Effector CD4-positive, alpha-beta T cell (primary cell): Measurements from ENCODE around the gene CEACAM5. TPM values are rescaled to one million over a fixed set of nuclear protein-coding genes. Genes with fewer than 3 reads are reported as not detected.

Experiments used
- DNase-seq: peaks from one replicate; pipeline ENCODE4 v3.0.0-alpha.2; 2020
- total RNA-seq: gene quantifications from one replicate; lab custom pipeline; 2026; lab: John Stamatoyannopoulos, UW

The CEACAM5 gene
- not detected for total RNA-seq

DNA sequence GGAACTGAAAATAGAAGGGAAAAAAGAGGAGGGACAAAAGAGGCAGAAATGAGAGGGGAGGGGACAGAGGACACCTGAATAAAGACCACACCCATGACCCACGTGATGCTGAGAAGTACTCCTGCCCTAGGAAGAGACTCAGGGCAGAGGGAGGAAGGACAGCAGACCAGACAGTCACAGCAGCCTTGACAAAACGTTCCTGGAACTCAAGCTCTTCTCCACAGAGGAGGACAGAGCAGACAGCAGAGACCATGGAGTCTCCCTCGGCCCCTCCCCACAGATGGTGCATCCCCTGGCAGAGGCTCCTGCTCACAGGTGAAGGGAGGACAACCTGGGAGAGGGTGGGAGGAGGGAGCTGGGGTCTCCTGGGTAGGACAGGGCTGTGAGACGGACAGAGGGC, at the start of gene CEACAM5:
CEACAM5 (plus strand) TSS at position 146 of the 400 bp plus-strand sequence; CDS start at position 252, 106 bp downstream.
- DNase-seq: no peak

DNA sequence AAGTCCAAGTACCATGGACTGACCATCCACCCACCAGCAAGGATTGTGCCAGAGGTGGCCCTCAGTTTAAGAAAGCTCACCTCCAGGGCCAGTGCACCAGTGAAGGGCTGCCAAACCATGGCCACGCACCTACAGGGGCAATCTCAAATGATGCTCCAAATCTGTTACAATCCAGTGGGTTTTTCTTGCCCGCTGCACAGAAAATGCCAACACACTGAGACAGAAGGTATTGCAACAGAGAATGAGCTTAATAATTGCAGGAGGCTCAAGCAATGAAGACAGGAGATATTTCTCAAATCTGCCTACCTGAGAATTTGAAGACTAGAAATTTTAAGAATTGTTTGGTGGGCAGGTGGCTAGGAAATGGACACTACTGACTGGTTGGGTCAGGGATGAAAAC, 42.4 kb upstream of the CEACAM5 start:
- DNase-seq: no peak

DNA sequence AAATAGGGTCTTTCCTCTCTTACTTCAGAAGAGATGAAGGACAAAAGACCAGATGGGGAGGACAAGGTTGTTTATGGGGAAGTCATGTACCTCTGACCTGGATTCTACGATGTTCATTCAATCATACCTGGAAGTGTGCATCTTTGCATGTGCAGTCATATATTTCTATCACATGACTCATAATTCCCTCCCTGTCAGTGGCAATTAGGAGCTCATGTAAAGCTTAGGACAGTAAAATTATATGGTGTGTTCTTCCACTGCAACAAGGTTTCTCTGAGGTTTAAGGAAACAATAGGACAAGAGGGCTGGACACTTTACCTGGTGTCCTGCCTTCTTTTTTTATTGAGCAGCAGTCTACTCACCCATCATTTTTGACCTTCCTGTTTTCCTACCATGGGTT, 40.1 kb upstream of the CEACAM5 start:
- no peak for DNase-seq

DNA sequence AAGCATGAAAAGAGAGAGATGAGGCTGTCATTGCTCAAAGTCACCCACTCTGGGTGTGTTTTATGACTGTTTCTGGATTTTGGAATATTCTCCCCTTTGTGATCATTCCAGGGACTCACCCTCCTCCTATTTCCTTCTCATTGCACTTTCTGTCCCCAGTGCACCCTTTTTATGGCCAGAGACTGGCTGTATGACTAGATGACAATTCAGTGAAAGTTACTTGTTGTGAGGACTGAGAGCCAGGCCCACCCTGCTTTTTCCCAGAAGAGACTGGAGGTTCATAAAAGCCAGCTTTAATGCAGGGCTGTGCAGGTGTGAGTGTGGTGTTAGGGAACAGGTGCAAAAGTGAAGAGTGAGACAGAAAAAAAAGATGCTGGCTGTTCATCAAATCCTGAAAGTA, 37.7 kb upstream of the CEACAM5 start:
- no peak for DNase-seq

DNA sequence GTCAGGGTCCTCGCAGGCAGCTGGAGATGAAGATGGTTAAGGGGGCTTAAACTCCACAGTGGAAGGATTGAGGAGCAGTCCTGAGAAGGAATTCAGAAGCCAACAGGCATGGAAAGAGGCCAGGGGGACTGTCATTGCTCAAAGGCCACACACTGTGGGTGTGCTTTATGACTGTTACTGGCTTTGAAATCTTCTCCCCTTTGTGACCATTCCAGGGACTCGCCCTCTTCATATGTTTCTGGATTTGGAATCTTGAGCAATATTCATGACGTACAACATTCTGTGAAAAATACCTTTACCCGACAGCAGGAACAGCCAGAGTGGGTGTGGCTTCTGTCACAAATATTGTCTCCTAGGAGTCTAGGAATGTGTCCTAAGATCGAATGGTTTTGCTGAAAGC, 36.9 kb upstream of the CEACAM5 start:
- DNase-seq: no peak

DNA sequence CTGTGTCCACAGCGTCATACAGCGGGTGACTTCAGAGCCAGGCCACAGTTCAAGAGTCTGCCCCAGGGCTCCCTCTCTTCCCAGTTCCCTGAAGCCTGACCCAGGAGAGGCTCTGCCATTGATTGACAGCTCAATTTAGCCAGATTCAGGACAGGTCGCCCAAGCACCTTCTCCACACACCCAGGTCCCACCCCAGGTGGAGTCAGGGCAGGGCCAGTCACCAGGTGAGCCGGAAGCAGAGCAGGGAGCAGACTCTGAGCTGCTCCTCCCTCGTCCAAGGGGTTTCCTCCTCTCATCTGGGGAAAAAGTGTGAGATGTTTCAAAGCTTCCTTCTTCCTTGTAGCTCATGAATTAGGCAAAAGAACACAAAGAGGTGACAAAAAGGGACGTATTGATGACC, 26.0 kb upstream of the CEACAM5 start:
- DNase-seq: no peak

DNA sequence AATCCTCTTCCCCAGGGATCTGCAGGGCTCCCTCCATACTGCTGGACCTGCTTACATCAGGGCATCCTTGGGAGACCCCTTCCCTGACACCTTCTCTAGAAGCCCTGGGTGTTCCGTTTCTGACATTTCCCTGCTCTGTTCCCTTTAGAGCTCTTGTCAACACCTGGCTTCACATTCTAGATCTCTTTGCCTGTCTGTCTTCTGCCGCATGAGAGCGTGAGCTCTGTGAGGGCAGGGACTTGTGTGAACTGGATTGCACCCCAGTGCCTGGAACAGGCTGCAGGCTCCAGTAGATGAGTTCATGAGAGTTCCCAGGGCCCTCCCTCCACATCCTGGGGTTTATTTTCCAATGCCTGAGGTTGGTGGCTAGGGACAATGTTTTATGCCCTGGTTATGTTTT, 21.0 kb upstream of the CEACAM5 start:
- no peak for DNase-seq

DNA sequence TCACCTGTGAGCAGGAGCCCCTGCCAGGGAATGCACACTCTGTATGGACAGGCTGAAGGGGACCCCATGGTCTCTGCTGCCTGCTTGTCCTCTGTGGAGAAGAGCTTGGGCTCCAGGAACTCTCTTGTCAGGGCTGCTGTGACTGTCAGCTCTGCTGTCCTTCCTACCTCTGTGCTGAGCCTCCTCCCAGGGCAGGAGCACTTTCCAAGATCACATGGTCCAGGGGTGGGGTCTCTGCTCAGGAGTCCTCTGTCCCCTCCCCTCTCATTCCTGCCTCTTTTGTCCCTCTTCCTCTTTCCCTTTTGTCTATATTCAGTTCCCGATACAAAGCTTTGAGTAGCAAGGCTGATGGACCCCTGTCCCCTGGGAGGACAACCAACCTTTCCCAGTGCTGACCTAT, 20.3 kb upstream of the CEACAM5 start, which contains the start of gene CEACAM7:
CEACAM7 (minus strand) TSS at position 173 of the 400 bp plus-strand sequence; CDS start at position 68, 105 bp downstream.
- no peak for DNase-seq

DNA sequence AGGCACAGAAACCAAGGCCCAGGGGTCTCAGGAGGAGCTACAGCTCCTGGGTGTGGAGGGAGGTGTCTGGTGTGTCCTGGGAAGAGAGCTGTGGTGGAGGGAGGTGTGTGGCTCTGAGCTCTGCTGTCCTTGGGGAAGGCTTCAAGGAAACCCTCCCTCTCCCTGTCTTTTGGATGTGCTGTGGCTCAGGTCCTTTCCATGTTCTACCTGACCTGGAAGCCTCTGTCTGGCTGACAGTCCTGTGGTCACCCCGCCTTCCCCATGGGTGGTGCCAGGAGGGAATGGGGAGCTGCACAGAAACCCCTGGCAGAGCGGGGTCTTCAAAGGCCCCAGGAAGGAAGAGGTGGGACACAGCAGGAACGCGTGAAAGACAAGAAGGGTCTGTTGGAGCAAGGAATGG, 19.7 kb upstream of the CEACAM5 start:
- no peak for DNase-seq

DNA sequence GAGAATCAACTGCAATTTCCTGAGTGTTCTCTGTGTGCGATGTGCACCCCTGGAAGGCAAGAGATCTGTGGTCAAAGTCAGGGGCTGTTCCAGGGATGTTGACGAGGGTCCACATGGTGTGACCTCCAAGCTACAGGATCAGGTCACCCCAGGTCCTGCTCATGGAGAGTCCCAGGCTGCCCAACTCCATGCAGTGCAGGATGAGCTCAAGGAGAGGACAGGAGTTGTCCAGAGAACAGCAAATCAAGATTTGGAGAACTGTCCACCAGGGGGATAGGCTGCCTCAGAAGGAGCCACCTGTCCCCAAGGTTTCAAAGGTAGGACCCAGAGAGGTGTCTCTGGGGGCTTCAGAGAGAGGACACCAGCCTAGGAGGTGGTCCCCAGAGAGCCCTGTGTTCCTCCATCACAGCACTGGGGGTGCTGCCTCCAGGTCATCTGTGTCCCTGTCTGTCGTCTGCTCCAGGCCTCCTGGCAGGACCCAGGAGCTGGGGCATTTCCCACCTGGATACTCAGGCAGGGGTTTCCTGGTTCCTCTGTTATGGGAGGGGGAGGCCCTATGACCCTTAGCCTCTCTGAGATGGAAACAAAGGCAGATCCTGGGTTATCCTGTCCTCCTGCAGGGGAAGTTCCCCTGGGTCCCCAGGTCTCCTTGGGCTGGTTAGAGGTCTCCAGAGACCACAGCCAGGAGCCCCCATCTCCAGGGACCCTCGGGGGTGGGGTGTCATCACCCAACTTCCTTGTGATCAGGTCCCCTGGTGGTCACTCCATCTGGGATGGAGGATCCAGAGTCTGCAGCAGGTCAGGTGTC, 18.2 kb upstream of the CEACAM5 start:
- no peak for DNase-seq

DNA sequence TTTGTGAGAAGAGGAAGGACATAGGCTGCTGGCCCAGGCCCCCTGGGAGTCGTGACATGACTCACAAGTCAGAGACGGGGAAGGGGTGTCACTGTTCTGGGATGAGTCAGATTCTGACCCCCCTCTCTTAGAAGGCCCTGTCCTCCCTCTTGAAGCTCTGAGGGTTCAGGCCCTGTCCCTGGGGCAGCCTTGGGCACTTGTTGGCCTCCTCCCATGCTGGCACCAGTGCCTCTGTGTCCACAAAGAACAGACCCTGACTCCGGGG, 17.7 kb upstream of the CEACAM5 start:
- DNase-seq: no peak

DNA sequence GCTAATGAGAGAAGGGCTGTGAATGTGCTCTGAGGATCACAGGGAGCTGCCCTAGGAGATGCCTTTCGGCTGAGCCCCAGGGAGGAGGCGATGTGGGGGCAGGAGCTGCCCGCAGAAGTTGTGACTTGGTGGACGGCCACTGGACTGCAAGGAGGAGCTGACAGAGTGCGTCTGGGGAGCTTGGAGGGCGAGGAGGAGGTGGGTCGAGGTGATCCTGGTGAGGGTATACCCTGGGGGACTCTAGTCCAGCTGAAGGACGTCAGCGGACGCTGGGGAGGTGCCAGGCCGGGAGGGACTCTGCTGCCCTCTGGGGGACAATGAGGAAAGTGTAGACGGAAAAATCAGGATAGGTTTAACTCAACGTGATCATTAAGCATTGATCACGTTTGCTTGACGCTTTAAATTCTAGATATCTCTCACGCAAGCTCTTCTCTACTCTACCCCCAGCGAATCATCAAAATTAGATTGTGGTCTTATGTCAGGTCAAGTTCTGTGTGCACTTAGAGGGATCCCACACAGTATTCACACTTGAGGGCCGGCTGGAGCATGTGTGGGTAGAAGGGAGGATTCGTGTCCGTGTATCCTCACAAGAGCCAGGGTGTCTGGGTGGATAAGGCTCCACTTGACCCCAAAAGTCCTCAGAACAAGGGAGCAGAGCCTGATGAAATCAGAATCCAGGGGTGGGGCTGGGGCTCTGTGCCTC, 17.0 kb upstream of the CEACAM5 start:
- DNase-seq: no peak

DNA sequence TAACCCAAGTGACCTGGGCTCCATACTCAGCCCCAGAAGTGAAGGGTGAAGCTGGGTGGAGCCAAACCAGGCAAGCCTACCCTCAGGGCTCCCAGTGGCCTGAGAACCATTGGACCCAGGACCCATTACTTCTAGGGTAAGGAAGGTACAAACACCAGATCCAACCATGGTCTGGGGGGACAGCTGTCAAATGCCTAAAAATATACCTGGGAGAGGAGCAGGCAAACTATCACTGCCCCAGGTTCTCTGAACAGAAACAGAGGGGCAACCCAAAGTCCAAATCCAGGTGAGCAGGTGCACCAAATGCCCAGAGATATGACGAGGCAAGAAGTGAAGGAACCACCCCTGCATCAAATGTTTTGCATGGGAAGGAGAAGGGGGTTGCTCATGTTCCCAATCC, 14.2 kb upstream of the CEACAM5 start:
- no peak for DNase-seq

DNA sequence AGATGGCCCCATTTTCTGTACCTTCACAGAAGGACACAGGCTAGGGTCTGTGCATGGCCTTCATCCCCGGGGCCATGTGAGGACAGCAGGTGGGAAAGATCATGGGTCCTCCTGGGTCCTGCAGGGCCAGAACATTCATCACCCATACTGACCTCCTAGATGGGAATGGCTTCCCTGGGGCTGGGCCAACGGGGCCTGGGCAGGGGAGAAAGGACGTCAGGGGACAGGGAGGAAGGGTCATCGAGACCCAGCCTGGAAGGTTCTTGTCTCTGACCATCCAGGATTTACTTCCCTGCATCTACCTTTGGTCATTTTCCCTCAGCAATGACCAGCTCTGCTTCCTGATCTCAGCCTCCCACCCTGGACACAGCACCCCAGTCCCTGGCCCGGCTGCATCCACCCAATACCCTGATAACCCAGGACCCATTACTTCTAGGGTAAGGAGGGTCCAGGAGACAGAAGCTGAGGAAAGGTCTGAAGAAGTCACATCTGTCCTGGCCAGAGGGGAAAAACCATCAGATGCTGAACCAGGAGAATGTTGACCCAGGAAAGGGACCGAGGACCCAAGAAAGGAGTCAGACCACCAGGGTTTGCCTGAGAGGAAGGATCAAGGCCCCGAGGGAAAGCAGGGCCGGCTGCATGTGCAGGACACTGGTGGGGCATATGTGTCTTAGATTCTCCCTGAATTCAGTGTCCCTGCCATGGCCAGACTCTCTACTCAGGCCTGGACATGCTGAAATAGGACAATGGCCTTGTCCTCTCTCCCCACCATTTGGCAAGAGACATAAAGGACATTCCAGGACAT, 13.4 kb upstream of the CEACAM5 start:
- no peak for DNase-seq

DNA sequence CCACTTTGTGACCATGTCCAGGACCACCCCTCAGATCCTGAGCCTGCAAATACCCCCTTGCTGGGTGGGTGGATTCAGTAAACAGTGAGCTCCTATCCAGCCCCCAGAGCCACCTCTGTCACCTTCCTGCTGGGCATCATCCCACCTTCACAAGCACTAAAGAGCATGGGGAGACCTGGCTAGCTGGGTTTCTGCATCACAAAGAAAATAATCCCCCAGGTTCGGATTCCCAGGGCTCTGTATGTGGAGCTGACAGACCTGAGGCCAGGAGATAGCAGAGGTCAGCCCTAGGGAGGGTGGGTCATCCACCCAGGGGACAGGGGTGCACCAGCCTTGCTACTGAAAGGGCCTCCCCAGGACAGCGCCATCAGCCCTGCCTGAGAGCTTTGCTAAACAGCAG, 12.7 kb upstream of the CEACAM5 start:
- DNase-seq: no peak

DNA sequence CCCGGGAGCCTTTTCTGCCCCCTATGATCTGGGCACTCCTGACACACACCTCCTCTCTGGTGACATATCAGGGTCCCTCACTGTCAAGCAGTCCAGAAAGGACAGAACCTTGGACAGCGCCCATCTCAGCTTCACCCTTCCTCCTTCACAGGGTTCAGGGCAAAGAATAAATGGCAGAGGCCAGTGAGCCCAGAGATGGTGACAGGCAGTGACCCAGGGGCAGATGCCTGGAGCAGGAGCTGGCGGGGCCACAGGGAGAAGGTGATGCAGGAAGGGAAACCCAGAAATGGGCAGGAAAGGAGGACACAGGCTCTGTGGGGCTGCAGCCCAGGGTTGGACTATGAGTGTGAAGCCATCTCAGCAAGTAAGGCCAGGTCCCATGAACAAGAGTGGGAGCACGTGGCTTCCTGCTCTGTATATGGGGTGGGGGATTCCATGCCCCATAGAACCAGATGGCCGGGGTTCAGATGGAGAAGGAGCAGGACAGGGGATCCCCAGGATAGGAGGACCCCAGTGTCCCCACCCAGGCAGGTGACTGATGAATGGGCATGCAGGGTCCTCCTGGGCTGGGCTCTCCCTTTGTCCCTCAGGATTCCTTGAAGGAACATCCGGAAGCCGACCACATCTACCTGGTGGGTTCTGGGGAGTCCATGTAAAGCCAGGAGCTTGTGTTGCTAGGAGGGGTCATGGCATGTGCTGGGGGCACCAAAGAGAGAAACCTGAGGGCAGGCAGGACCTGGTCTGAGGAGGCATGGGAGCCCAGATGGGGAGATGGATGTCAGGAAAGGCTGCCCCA, 11.8 kb upstream of the CEACAM5 start:
- no peak for DNase-seq

DNA sequence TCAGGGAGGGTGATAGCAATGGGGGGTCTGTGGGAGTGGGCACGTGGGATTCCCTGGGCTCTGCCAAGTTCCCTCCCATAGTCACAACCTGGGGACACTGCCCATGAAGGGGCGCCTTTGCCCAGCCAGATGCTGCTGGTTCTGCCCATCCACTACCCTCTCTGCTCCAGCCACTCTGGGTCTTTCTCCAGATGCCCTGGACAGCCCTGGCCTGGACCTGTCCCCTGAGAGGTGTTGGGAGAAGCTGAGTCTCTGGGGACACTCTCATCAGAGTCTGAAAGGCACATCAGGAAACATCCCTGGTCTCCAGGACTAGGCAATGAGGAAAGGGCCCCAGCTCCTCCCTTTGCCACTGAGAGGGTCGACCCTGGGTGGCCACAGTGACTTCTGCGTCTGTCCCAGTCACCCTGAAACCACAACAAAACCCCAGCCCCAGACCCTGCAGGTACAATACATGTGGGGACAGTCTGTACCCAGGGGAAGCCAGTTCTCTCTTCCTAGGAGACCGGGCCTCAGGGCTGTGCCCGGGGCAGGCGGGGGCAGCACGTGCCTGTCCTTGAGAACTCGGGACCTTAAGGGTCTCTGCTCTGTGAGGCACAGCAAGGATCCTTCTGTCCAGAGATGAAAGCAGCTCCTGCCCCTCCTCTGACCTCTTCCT, 11.1 kb upstream of the CEACAM5 start:
- no peak for DNase-seq

DNA sequence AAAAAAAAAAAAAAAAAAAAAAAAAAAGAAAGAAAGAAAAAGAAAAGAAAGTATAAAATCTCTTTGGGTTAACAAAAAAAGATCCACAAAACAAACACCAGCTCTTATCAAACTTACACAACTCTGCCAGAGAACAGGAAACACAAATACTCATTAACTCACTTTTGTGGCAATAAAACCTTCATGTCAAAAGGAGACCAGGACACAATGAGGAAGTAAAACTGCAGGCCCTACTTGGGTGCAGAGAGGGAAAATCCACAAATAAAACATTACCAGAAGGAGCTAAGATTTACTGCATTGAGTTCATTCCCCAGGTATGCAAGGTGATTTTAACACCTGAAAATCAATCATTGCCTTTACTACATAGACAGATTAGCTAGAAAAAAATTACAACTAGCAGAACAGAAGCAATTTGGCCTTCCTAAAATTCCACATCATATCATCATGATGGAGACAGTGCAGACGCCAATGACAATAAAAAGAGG, 9.6 kb upstream of the CEACAM5 start:
- no peak for DNase-seq

DNA sequence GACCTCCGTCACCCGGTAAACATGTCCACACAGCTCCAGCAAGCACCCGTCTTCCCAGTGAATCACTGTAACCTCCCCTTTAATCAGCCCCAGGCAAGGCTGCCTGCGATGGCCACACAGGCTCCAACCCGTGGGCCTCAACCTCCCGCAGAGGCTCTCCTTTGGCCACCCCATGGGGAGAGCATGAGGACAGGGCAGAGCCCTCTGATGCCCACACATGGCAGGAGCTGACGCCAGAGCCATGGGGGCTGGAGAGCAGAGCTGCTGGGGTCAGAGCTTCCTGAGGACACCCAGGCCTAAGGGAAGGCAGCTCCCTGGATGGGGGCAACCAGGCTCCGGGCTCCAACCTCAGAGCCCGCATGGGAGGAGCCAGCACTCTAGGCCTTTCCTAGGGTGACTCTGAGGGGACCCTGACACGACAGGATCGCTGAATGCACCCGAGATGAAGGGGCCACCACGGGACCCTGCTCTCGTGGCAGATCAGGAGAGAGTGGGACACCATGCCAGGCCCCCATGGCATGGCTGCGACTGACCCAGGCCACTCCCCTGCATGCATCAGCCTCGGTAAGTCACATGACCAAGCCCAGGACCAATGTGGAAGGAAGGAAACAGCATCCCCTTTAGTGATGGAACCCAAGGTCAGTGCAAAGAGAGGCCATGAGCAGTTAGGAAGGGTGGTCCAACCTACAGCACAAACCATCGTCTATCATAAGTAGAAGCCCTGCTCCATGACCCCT, 9.0 kb upstream of the CEACAM5 start:
- no peak for DNase-seq

DNA sequence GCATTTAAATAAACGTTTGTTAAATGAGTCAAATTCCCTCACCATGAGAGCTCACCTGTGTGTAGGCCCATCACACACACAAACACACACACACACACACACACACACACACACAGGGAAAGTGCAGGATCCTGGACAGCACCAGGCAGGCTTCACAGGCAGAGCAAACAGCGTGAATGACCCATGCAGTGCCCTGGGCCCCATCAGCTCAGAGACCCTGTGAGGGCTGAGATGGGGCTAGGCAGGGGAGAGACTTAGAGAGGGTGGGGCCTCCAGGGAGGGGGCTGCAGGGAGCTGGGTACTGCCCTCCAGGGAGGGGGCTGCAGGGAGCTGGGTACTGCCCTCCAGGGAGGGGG, 8.5 kb upstream of the CEACAM5 start:
- no peak for DNase-seq

DNA sequence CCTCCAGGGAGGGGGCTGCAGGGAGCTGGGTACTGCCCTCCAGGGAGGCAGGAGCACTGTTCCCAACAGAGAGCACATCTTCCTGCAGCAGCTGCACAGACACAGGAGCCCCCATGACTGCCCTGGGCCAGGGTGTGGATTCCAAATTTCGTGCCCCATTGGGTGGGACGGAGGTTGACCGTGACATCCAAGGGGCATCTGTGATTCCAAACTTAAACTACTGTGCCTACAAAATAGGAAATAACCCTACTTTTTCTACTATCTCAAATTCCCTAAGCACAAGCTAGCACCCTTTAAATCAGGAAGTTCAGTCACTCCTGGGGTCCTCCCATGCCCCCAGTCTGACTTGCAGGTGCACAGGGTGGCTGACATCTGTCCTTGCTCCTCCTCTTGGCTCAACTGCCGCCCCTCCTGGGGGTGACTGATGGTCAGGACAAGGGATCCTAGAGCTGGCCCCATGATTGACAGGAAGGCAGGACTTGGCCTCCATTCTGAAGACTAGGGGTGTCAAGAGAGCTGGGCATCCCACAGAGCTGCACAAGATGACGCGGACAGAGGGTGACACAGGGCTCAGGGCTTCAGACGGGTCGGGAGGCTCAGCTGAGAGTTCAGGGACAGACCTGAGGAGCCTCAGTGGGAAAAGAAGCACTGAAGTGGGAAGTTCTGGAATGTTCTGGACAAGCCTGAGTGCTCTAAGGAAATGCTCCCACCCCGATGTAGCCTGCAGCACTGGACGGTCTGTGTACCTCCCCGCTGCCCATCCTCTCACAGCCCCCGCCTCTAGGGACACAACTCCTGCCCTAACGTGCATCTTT, 7.8 kb upstream of the CEACAM5 start:
- DNase-seq: no peak
